ENCODE measurements around the gene GZMM. TPM values are rescaled to one million over a fixed set of nuclear protein-coding genes. Genes with fewer than 3 reads are reported as not detected.
A peak's percentile ranks its signal among the peaks of the same experiment; 100 is the strongest.

GZMM gene
- total and polyA plus RNA-seq, 2 of the 13 experiments (the other 11 are each of a cell fraction or from before 2014, with no cell fraction given) = 0.07 TPM; not detected in 1

- TF ChIP-seq GPBP1L1 (CRISPR knock-in tag; IDR thresholded peaks at IDR 0.05) (no peak), ARID5B (CRISPR knock-in tag; IDR thresholded peaks at IDR 0.05) (peak; percentile 44; the same call in 1 of the 2 replicates), USF2 (IDR thresholded peaks at IDR 0.05; ENCODE audit: low read depth, low read length) (no peak), USF2 (CRISPR knock-in tag; IDR thresholded peaks at IDR 0.05; ENCODE audit: borderline replicate concordance) (no peak), ZNF574 (CRISPR knock-in tag; IDR thresholded peaks at IDR 0.05) (no peak), DNMT3B (CRISPR knock-in tag; conservative IDR thresholded peaks at IDR 0.05) (no peak), FLYWCH1 (CRISPR knock-in tag; IDR thresholded peaks at IDR 0.05) (no peak), DRAP1 (CRISPR knock-in tag; IDR thresholded peaks at IDR 0.05) (peak; percentile 36; the same call in 1 of the 2 replicates), ZNF768 (CRISPR knock-in tag; IDR thresholded peaks at IDR 0.05) (no peak), ELF3 (CRISPR knock-in tag; IDR thresholded peaks at IDR 0.05) (0 out of 2 replicates have a peak, but pooled peaks have one; percentile 43), ZNF235 (CRISPR knock-in tag; IDR thresholded peaks at IDR 0.05; ENCODE audit: borderline replicate concordance) (no peak), ZBTB3 (CRISPR knock-in tag; IDR thresholded peaks at IDR 0.05; ENCODE audit: borderline replicate concordance, low read depth) (peak; percentile 80; the same call in 1 of the 2 replicates), MEIS2 (CRISPR knock-in tag; IDR thresholded peaks at IDR 0.05) (0 out of 2 replicates have a peak, but pooled peaks have one; percentile 23), CENPBD1 (CRISPR knock-in tag; IDR thresholded peaks at IDR 0.05; ENCODE audit: borderline replicate concordance, low read depth) (no peak)
Observed at GRCh38 chr19:566403-566802, 22.6 kb downstream of the GZMM start (continued).

Data from HepG2 (cell line).